ENCODE measurements around the gene IER5L. TPM values are rescaled to one million over a fixed set of nuclear protein-coding genes. Genes with fewer than 3 reads are reported as not detected.

IER5L gene
- total RNA-seq, 1 donor from 2014 or later: 5.2 TPM

- no peak for TF ChIP-seq CTCF (IDR thresholded peaks at IDR 0.05; ENCODE audit: unreplicated experiment)
- Mint-ChIP-seq H3K27ac (ENCODE audit: unreplicated experiment) (no peak overlapping the region), H3K9me3 (ENCODE audit: unreplicated experiment) (no peaks in the 10 kb centered on the region), H3K36me3 (ENCODE audit: low read depth, unreplicated experiment) (no peaks in the 10 kb centered on the region), H3K4me3 (ENCODE audit: unreplicated experiment) (no peak overlapping the region), H3K4me1 (ENCODE audit: unreplicated experiment) (peaks cover 8% of the 10 kb centered on the region), H3K27me3 (ENCODE audit: unreplicated experiment) (peaks cover 12% of the 10 kb centered on the region)
- DNase-seq (ENCODE audit: low spot score): no peak
These were observed 5.2 kb downstream of the IER5L start for GRCh38 chr9:129172816-129173215.

DNA sequence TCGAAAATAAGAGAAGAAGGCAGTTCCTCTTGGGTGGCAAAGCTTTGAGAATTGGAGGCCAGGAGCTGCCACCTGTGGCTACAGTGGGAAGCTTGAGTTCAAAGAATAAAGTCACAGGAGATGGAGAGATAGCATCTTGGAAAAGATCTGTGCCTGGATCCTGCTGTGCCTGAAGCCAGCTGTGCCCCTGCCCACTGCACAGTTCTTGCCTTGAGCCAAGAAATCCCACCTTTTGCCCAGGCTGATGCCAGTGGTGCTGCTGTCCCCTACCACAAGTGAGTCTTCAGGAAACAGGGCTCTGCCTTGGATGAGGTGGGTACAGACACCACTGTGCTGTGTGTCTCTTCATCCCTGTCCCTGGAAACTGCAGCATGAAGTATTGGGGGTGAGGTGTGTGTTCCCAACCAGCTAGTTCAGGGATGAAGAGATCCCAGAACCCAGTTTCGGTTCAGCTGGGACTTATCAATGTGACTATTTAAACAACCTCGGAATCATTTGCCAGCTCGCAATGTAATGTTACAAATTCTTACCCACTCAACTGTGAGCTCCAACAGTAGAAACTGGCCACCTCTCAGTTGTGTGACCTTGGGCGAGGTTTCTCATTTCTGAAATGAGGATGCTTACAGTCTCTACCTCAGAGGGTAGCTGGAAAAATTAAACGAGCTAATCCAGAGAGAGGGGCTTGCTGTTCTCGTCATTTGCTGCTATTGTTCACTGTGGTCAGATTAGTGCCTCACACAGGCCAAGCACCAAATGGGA is 5.9 kb downstream of the IER5L start:
- peaks cover 15% of the 10 kb centered on the region for H3K4me1 Mint-ChIP-seq (ENCODE audit: unreplicated experiment)
- H3K36me3 Mint-ChIP-seq (ENCODE audit: low read depth, unreplicated experiment): no peaks in the 10 kb centered on the region
- H3K4me3 Mint-ChIP-seq (ENCODE audit: unreplicated experiment): no peak overlapping the region
- no peak for TF ChIP-seq CTCF (IDR thresholded peaks at IDR 0.05; ENCODE audit: unreplicated experiment)
- peaks cover 13% of the 10 kb centered on the region for H3K27me3 Mint-ChIP-seq (ENCODE audit: unreplicated experiment)
- H3K9me3 Mint-ChIP-seq (ENCODE audit: unreplicated experiment): no peaks in the 10 kb centered on the region
- no peak for DNase-seq (ENCODE audit: low spot score)
- no peak overlapping the region for H3K27ac Mint-ChIP-seq (ENCODE audit: unreplicated experiment)

- Mint-ChIP-seq H3K9me3 (ENCODE audit: unreplicated experiment) (no peaks in the 10 kb centered on the region), H3K36me3 (ENCODE audit: low read depth, unreplicated experiment) (no peaks in the 10 kb centered on the region), H3K4me1 (ENCODE audit: unreplicated experiment) (peaks cover 16% of the 10 kb centered on the region), H3K27ac (ENCODE audit: unreplicated experiment) (no peak overlapping the region), H3K4me3 (ENCODE audit: unreplicated experiment) (no peak overlapping the region), H3K27me3 (ENCODE audit: unreplicated experiment) (peaks cover 8% of the 10 kb centered on the region)
- DNase-seq (ENCODE audit: low spot score): no peak
- TF ChIP-seq CTCF (IDR thresholded peaks at IDR 0.05; ENCODE audit: unreplicated experiment): no peak
These were observed 7.8 kb downstream of the IER5L start for GRCh38 chr9:129170229-129170628.

DNA sequence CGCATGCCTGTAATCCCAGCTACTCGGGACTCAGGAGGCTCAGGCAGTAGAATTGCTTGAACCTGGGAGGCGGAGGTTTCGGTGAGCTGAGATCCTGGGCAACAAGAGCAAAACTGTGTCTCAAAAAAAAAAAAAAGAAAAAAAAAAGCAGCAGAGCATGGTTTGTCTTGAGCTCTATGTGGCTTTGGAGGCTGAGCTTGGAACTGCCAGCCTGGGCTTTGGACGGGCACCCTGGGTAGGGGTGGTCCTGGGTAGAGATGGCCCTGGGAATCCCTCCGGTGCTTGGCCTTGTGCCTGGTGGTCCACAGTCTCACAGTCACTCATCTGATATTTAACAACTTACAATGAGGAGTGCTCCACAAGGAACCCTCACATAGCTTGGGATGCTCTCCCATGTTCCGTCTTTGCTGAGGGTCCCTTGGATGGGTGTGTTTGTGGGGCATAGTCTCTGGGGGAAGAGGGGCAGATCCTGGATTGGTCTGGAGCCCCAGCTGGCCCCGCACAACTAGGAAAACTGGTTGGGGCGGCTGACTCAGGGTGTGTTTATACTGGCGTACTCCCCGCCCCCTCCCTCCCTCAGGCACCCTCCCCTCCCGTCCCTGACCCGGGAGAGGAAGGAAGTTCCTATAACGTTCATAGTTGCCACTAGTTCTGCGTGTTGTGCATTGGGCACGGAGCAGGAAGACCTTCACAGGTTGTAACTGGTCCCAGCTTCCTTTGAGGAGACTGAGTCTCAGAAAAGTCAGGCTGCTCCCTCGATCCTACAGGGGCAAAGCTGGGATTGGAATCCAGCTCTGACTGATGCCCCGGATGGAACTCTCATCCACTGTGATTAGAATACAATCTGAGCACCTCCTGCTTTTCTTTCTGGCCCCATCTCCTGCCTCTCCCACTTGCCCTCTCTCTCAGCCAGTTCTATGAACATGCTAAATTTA is 11.2 kb downstream of the IER5L start:
- H3K27ac Mint-ChIP-seq (ENCODE audit: unreplicated experiment): no peak overlapping the region
- peaks cover 16% of the 10 kb centered on the region for H3K4me1 Mint-ChIP-seq (ENCODE audit: unreplicated experiment)
- H3K4me3 Mint-ChIP-seq (ENCODE audit: unreplicated experiment): peak overlapping the region; percentile 56
- H3K27me3 Mint-ChIP-seq (ENCODE audit: unreplicated experiment): peaks cover 8% of the 10 kb centered on the region
- H3K36me3 Mint-ChIP-seq (ENCODE audit: low read depth, unreplicated experiment): peaks cover 2% of the 10 kb centered on the region
- DNase-seq (ENCODE audit: low spot score): no peak
- H3K9me3 Mint-ChIP-seq (ENCODE audit: unreplicated experiment): no peaks in the 10 kb centered on the region
- TF ChIP-seq CTCF (IDR thresholded peaks at IDR 0.05; ENCODE audit: unreplicated experiment): no peak
